Skeletal muscle satellite cell (primary cell): ENCODE data around the gene CAPN10.

Experiments used
- H3K27me3 ChIP-seq: 2 replicates; pipeline ENCODE4 v1.7.0; 2013; ENCODE audit warnings: low read length; ENCODE audit not compliant: control insufficient read depth, insufficient read depth
- H3K36me3 ChIP-seq: 2 replicates; pipeline ENCODE4 v1.7.0; 2013; ENCODE audit warnings: mild to moderate bottlenecking, control low read depth, low read length; ENCODE audit not compliant: insufficient read depth
- H3K4me1 ChIP-seq: 2 replicates; pipeline ENCODE4 v1.7.0; 2013; ENCODE audit warnings: low read length; ENCODE audit not compliant: control insufficient read depth, insufficient read depth
- H3K4me2 ChIP-seq: 2 replicates; pipeline ENCODE4 v1.7.0; 2013; ENCODE audit warnings: mild to moderate bottlenecking, low read length
- H3K4me3 ChIP-seq: 2 replicates; pipeline ENCODE4 v1.7.0; 2013; ENCODE audit warnings: low read length
- H3K9ac ChIP-seq: 2 replicates; pipeline ENCODE4 v1.7.0; 2013; ENCODE audit warnings: mild to moderate bottlenecking, low read depth, low read length, moderate library complexity
- H3K9me3 ChIP-seq: replicated peaks from 2 replicates; pipeline ENCODE4 v1.7.0; 2013; ENCODE audit warnings: mild to moderate bottlenecking, control low read depth, low read length

Gene CAPN10

DNA sequence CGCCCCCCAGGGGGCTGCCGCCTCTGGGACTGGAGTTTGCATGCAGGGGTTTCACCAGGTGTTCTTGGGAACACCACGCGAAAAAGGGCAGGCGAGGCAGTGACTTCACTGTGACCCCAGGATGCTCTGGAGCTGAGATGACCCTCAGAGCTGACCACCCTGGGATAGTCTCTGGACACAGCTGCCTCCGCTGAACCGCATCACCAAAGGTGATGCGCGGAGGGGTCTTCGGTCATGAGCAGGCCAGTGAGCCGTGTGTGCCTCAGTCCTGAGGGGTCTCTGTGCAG lies 56.2 kb downstream of the CAPN10 start:
- Histone ChIP-seq H3K27me3 (peaks cover 60% of the 10 kb centered on the region), H3K9me3 (no peaks in the 10 kb centered on the region), H3K4me2 (no peak overlapping the region), H3K9ac (no peak overlapping the region), H3K4me3 (no peak overlapping the region), H3K4me1 (no peaks in the 10 kb centered on the region), H3K36me3 (no peaks in the 10 kb centered on the region)

DNA sequence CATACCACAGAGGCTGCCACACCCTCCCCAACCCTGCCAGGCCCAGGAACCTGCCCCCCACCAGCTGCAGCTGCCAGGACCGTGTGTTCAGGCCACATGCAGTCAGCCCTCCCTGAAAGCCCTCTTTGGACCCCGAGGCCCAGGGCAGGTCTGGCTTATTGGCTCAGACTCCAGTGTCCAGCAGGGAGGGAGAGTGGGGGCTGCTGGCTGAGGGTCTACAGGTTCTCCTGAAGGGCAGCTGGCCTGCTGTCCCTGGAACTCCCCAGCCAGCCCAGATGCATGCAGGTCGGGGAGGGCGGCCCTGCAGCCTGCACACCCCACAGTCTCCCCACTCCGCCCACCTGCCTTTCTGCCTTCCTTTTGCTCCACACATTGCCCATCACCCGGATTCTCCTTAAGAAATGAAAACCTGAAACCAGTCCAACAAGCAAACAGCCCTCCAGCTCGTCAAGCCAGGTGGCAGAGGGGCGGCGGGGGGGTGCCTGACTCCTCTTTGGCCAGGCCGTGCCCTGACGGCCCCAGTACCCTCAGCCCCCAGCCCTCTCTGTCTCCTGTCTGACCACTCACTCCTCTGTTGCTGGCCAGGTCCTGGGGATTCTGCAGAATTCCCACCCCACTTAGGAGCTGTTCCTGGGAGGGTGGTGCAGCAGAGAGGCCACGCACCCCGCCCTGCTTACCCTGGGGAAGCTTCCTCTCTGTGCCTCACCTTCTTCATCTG lies 56.7 kb downstream of the CAPN10 start:
- no peaks in the 10 kb centered on the region for H3K9me3 ChIP-seq
- H3K36me3 ChIP-seq: no peaks in the 10 kb centered on the region

DNA sequence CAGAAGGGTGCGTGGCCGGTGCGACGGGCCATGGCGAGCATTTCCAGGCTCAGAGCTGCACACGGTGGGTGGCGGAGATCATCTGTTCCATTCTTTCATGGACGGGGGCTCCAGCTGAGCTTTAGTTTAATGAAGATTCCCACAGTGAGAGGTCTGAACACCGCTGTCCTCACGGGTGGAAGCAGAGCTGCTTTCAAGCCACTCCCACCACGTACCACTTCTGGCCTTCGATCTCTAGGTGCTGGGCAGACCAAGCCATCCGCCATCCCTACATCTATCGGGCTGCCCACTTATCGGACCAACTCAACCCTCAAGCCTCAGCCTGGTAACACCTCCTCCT lies 57.2 kb downstream of the CAPN10 start:
- Histone ChIP-seq H3K9me3 (no peaks in the 10 kb centered on the region), H3K4me3 (no peak overlapping the region), H3K27me3 (peaks cover 60% of the 10 kb centered on the region), H3K4me2 (no peak overlapping the region), H3K4me1 (no peaks in the 10 kb centered on the region), H3K36me3 (no peaks in the 10 kb centered on the region), H3K9ac (no peak overlapping the region)

More for the DNA sequence above, 56.7 kb downstream of the CAPN10 start:
- Histone ChIP-seq H3K9ac (no peak overlapping the region), H3K4me1 (no peaks in the 10 kb centered on the region), H3K4me2 (no peak overlapping the region), H3K27me3 (peaks cover 60% of the 10 kb centered on the region), H3K4me3 (no peak overlapping the region)

DNA sequence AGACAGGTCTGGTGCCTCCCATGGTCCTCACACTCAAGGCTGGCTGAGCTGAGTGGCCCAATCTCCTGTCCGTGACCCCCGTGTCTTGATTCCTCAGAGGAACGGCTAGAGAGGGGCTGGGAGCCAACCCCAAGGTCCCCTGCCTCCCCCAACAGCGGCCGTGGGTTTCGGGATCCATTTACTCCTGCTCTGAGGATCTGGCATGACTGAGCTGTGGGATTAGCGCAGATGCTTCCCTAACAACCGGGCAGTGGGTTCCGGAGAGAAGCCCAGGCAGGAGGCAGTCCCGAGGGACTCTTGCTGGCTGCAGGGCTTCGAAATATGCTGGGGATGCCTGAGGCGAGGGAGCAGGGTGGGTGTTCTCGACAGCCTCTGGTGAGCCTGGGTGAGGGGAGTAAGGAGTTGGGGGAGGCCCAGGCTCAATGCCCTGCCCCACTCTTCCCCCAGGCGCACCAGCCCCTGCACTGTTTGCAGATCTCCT lies 57.7 kb downstream of the CAPN10 start:
- no peak overlapping the region for H3K4me2 ChIP-seq

DNA sequence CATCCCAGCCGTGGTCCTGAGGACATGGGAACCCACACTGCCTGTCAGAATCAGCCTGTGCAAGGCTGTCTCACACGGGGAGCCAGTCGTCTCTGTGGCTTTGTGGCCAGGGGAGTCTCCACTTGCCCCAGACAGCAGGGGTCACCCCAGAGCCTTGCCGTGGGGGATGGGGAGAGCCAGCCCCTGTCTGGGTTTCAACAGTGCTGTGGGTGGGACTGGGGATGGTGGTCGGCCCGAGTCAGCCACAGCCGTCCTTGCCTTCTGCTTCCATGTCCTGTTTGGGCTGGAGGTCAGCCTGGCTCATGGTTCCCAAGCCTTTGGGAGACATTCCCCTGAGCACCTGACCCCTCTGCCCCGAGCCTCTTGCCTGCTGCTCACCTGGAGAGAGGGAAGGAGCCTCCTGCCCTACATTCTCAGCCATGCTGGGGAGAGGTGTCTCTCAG lies 58.3 kb downstream of the CAPN10 start:
- Histone ChIP-seq H3K9ac (no peak overlapping the region), H3K4me2 (no peak overlapping the region), H3K27me3 (peaks cover 63% of the 10 kb centered on the region), H3K9me3 (no peaks in the 10 kb centered on the region), H3K36me3 (no peaks in the 10 kb centered on the region), H3K4me3 (no peak overlapping the region), H3K4me1 (no peaks in the 10 kb centered on the region)

More for the DNA sequence above, 57.7 kb downstream of the CAPN10 start:
- Histone ChIP-seq H3K9ac (no peak overlapping the region), H3K4me1 (no peaks in the 10 kb centered on the region), H3K9me3 (no peaks in the 10 kb centered on the region), H3K4me3 (no peak overlapping the region), H3K27me3 (peaks cover 63% of the 10 kb centered on the region), H3K36me3 (no peaks in the 10 kb centered on the region)

DNA sequence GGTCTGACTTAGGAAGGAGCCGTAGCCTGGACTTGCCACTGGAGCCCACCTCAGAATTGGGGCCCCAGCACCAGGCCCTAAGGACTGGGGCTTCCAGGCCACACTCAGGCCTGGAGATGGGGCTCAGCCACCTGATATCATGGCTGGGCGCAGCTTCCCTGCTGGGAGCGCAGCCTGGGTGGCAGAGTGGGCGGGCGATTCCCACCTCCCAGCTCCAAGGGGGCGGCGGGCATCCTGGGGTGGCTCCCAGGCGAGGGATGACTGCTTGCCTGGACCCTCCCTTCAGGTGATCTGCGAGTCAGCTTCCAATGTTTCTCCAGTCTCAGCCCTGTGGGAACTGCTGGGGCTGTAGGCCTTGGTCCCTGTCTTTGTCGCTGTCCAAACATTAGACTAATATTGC lies 58.8 kb downstream of the CAPN10 start:
- Histone ChIP-seq H3K4me2 (no peak overlapping the region), H3K27me3 (peaks cover 68% of the 10 kb centered on the region), H3K9ac (no peak overlapping the region), H3K36me3 (no peaks in the 10 kb centered on the region), H3K4me1 (no peaks in the 10 kb centered on the region), H3K4me3 (no peak overlapping the region), H3K9me3 (no peaks in the 10 kb centered on the region)

DNA sequence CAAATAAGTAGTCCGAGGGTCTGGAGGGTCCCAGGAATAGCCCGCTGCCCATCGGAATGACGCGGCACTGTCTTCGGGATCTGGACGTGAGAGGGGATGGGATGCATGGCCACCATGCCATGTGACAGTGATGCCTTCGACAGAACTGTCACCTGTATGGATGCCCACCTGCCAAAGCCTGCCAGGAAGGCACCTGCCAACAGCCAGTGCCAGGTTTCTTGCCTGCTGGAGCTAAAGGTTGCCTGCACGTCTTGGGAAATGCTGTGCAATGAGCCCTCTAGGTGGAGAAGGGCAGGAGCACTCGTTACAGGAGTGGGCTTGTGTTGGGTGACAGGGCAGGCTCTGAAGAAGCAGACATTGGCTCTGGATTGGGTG lies 59.3 kb downstream of the CAPN10 start:
- peaks cover 72% of the 10 kb centered on the region for H3K27me3 ChIP-seq

DNA sequence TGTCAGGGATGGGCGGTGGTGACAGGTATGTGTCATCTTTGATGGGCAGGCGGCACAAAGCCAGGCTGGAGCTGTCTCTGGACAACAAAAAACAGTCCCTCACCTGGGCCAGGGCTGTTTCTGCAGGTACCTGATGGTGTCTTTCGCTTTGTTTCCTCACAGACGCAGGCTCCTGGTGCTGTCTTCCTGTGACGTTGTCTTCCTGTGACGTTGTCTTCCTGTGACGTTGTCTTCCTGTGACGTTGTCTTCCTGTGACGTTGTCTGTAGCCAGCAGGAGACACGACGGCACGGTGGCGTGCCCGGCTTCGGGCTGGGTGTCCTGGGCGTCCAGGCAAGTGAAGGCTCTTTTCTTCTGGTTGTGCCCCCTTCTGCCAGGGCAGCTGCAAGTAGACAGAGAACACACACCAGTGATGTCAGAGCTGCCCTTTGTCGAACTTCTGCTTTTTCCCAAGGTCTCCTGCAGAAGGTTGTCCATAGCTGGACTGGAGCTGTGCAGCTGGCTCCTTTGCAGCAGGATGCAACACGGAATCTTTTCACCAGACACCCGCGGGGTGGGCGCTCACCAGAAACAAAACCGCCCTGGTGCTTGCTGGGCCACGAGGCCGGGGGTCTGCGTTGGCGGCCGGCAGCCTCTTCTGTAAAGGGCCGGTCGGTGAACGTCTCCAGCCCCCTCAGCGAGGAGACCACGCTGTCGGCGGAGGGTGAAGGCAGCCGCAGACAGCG lies 59.8 kb downstream of the CAPN10 start:
- Histone ChIP-seq H3K4me2 (no peak overlapping the region), H3K9me3 (no peaks in the 10 kb centered on the region), H3K9ac (no peak overlapping the region), H3K27me3 (peaks cover 78% of the 10 kb centered on the region), H3K4me1 (no peaks in the 10 kb centered on the region), H3K4me3 (no peak overlapping the region), H3K36me3 (no peaks in the 10 kb centered on the region)

More for the DNA sequence above, 59.3 kb downstream of the CAPN10 start:
- H3K9ac ChIP-seq: no peak overlapping the region
- no peak overlapping the region for H3K4me2 ChIP-seq
- no peaks in the 10 kb centered on the region for H3K36me3 ChIP-seq
- no peaks in the 10 kb centered on the region for H3K9me3 ChIP-seq
- H3K4me3 ChIP-seq: no peak overlapping the region
- H3K4me1 ChIP-seq: no peaks in the 10 kb centered on the region

DNA sequence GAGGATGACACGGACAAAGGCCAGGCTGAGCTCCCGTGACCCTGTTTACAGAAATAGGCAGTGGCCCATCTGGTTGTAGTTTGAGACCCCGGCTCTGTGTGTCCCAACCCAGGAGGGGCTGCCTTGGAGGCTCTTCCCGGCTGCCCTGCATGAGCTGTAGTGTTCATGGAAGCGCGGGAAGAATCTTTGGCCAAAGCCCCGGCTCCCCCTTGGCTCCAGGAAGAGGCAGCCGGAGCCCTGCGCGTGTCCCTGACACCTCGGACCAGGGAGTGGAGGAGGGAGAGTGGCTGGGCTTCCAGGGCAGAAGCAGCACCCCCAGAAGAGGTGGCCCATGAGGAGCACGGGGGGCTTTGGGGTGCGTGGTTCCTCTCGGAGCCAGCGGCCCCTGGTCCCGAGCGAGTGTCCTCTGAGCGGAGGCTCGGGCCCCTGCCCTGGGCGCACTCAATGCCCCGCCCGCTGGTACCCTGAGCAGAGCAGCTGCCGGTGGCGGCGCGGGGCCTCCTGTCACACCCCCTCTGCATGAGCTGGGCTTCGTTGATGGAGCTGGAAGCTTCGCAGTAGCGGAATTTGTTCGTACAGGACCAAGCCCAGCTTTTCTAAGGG lies 60.5 kb downstream of the CAPN10 start:
- Histone ChIP-seq H3K4me2 (no peak overlapping the region), H3K9me3 (no peaks in the 10 kb centered on the region), H3K27me3 (peaks cover 85% of the 10 kb centered on the region), H3K9ac (no peak overlapping the region), H3K4me1 (no peaks in the 10 kb centered on the region), H3K36me3 (no peaks in the 10 kb centered on the region), H3K4me3 (no peak overlapping the region)

DNA sequence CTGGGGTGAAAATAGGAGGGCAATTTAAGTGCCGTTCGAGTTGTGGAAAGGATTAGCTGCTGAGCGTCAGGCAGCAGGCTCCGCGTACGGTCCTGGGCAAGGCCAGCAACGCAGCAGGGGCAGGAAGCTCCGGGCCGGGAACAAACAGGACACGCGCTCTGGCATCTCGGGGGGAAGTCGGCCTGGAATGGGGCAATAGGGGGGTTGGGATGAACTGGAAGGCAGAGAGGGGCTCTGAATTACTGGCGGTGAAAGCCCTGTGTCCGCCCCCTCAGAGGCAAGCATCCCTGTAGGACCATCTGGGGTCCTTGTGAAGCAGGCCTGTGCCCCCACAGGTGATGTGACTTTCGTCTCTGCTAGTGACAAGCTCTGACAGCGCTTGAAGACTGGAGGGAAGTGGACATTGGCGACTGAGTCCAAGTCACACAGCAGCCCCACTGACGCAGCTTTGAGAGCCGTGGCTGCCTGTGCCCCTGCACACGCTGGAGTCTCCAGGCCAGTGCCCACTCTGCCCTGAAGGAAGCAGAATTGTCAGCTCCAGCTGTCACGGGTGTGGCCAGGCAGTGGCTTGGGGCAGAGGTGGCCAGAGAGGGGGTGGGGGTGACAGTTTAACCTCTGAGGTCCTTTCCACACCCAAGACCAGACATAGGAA lies 61.1 kb downstream of the CAPN10 start:
- Histone ChIP-seq H3K9ac (no peak overlapping the region), H3K36me3 (no peaks in the 10 kb centered on the region), H3K27me3 (peaks cover 91% of the 10 kb centered on the region), H3K4me2 (no peak overlapping the region), H3K4me1 (no peaks in the 10 kb centered on the region), H3K4me3 (no peak overlapping the region), H3K9me3 (no peaks in the 10 kb centered on the region)

DNA sequence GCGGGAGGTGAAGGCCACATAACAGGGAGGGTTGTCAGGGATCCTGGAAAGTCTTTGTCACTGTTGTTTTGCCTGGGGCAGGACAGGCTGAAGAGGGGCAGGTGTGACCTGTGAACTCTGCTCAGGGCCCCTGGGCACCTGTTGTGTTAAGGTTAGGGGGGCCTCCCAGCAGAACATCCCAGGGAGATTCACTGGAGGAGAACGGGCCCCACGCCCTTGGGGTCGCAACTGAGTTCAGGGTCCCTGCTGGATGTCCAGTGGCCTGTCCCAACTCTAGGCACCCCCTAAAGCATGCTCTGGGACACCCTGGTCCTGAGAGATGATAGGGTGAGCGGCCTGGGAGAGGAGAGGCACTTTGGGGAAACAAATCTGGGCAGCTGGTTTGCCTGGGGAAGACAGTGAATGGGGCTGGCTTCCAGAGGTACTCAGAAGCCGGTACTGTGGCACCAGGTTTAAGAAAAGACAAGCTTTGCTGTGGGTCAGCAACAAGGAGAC lies 61.7 kb downstream of the CAPN10 start:
- Histone ChIP-seq H3K9ac (no peak overlapping the region), H3K36me3 (no peaks in the 10 kb centered on the region), H3K4me2 (no peak overlapping the region), H3K9me3 (no peaks in the 10 kb centered on the region), H3K4me3 (no peak overlapping the region), H3K27me3 (peaks cover 90% of the 10 kb centered on the region), H3K4me1 (no peaks in the 10 kb centered on the region)
